Immature natural killer cell (primary cell): ENCODE data around the gene VGLL2. TPM values are rescaled to one million over a fixed set of nuclear protein-coding genes. Genes with fewer than 3 reads are reported as not detected.

Source experiments
- DNase-seq, 3 donors: peaks; one replicate each; pipeline ENCODE4 v3.0.0; 2022; ENCODE audit warnings: mixed read lengths in 1 of 3
- H3K27ac Mint-ChIP-seq, 6 donors: one replicate each; pipeline ENCODE4 v1.8.0; 2020; ENCODE audit warnings: mixed read lengths in 6 of 6, mild to moderate bottlenecking in 5 of 6, inconsistent platforms in 4 of 6, moderate library complexity in 3 of 6
- H3K27me3 Mint-ChIP-seq, 3 donors: one replicate each; pipeline ENCODE4 v1.8.0; 2020 to 2021; ENCODE audit warnings: low read depth in 3 of 3, mild to moderate bottlenecking in 3 of 3, mixed read lengths in 3 of 3, moderate library complexity in 3 of 3, inconsistent platforms in 1 of 3
- H3K36me3 Mint-ChIP-seq, 3 donors: one replicate each; pipeline ENCODE4 v1.8.0; 2020; ENCODE audit warnings: mixed read lengths in 3 of 3, inconsistent platforms in 2 of 3, mild to moderate bottlenecking in 2 of 3
- H3K4me1 Mint-ChIP-seq, 2 donors: one replicate each; pipeline ENCODE4 v1.8.0; 2020; ENCODE audit warnings: inconsistent platforms in 2 of 2, mild to moderate bottlenecking in 2 of 2, mixed read lengths in 2 of 2, moderate library complexity in 1 of 2
- H3K4me3 Mint-ChIP-seq, 5 donors: one replicate each; pipeline ENCODE4 v1.8.0; 2020; ENCODE audit warnings: mild to moderate bottlenecking in 5 of 5, mixed read lengths in 5 of 5, inconsistent platforms in 3 of 5, moderate library complexity in 3 of 5
- H3K9me3 Mint-ChIP-seq, 6 donors: one replicate each; pipeline ENCODE4 v1.8.0; 2020; ENCODE audit warnings: mild to moderate bottlenecking in 6 of 6, mixed read lengths in 6 of 6, inconsistent platforms in 4 of 6, moderate library complexity in 3 of 6
- polyA plus RNA-seq, 3 donors: library from polyadenylated mRNA; unstranded; fragments of 300-500 nt; fragmentation: Illumina TruSeq; gene quantifications; one replicate each; pipeline ENCODE4 v1.2.3, GENCODE V29; 2021

VGLL2 gene
- polyA plus RNA-seq, 3 donors from 2014 or later = not detected

DNA sequence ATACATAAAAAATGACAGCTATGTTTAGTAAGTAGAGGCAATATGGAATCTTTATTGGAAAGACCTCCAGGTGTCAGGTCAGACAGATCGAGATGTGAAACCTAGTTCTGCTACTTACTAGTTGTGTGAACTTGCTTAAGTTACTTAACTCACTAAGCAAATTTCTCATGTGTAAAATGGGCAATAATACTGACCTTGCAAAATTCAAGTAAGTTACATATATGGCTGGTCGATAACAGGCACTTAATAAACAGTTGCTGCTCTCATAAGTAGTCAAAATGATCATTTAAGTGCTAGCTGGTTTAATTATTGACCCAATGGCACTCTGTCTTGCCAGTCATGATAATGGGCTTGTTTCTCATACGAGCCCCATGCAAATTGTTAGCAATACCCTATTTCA lies 46.0 kb downstream of the VGLL2 start:
- no peak for DNase-seq
- H3K27me3 Mint-ChIP-seq = peaks cover 0 to 9% (median 5%) of the 10 kb centered on the region in 3 donors
- no peak overlapping the region for H3K4me3 Mint-ChIP-seq
- H3K36me3 Mint-ChIP-seq = no peaks in the 10 kb centered on the region
- H3K4me1 Mint-ChIP-seq = no peaks in the 10 kb centered on the region
- H3K27ac Mint-ChIP-seq = no peak overlapping the region
- no peaks in the 10 kb centered on the region for H3K9me3 Mint-ChIP-seq

DNA sequence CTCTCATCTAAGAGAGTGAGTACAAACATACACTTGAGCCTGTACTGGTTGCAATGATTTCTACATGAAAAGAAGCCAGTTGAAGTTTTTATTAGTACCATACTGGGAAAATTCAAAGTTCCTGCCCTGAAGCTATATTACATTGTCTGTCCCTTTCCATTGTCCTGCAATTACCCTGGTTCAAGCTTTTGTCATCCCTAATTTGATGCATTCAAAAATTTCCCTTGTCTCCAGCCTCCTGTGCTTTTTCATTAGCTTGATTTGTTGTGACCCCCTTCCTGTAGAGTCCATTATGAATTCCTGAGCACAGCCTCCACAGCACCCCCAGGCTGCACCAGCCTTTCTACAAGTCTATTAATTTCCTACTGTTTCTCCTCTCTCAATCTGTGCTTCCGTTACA lies 46.4 kb downstream of the VGLL2 start:
- Mint-ChIP-seq H3K4me1 (no peaks in the 10 kb centered on the region), H3K4me3 (no peak overlapping the region), H3K36me3 (no peaks in the 10 kb centered on the region), H3K27ac (no peak overlapping the region), H3K27me3 (peaks cover 0 to 9% (median 5%) of the 10 kb centered on the region in 3 donors), H3K9me3 (no peaks in the 10 kb centered on the region)
- no peak for DNase-seq

DNA sequence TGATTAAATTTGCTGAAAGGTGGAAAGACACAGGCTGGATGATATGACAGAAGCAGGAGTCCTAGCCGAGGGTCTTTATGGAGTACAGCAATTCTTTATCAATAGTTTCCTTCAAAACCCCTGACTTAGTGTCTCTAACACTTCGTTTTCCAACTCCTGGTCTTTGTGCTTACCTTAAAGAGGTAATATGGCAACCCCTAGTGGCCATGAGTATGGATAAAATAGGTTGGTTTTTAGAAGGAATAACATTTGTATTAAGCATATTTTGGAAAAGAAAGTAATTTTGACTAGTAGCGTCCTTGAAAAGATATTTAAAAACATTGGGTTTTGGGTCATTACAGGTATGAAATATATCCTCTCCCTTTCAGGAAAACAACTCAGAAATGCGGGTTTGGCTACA lies 51.9 kb downstream of the VGLL2 start:
- Mint-ChIP-seq H3K4me1 (no peaks in the 10 kb centered on the region), H3K27ac (no peak overlapping the region), H3K9me3 (no peaks in the 10 kb centered on the region), H3K27me3 (peaks cover 0 to 12% (median 2%) of the 10 kb centered on the region in 3 donors), H3K36me3 (no peaks in the 10 kb centered on the region), H3K4me3 (no peak overlapping the region)
- no peak for DNase-seq

Other genes with a start within 250 kb of the VGLL2 start
- not detected for gene ROS1, start 160.4 kb downstream of the VGLL2 start, polyA plus RNA-seq
- gene DCBLD1, start 217.1 kb downstream of the VGLL2 start, polyA plus RNA-seq = 1 to 10 TPM in 2 of 3 donors, under 1 TPM in 1; 0.37 to 5.2 (median 4.0) TPM